Stimulated activated CD4-positive, alpha-beta T cell treated with anti-CD3 and anti-CD28 coated beads, Interleukin-15, amount 100 ng/mL, for 24 hours (primary cell): ENCODE results near the gene SYPL1.

Source experiments
- DNase-seq: peaks from one replicate; pipeline ENCODE4 v3.0.0-alpha.2; 2020

SYPL1 gene

GRCh38 chr7:106048706-106049020, 63.4 kb downstream of the SYPL1 start:
- no peak for DNase-seq

GRCh38 chr7:106047818-106048705, 64.0 kb downstream of the SYPL1 start:
- DNase-seq, result no peak

GRCh38 chr7:106047184-106047583, 64.9 kb downstream of the SYPL1 start:
- DNase-seq, result no peak

GRCh38 chr7:106045586-106045985, 66.5 kb downstream of the SYPL1 start:
- DNase-seq, result no peak

GRCh38 chr7:106045139-106045538, 67.0 kb downstream of the SYPL1 start:
- no peak for DNase-seq

- DNase-seq, result no peak
These were observed 69.9 kb downstream of the SYPL1 start for GRCh38 chr7:106042196-106042611.

GRCh38 chr7:106041140-106041717, 70.9 kb downstream of the SYPL1 start:
- peak; percentile 55 for DNase-seq
